Body of pancreas (tissue), 4 donors: ENCODE measurements around the gene PILRA. TPM values are rescaled to one million over a fixed set of nuclear protein-coding genes. Genes with fewer than 3 reads are reported as not detected.
"Not testable (repeated sequence)": the region's sequence is repeated elsewhere in the genome, so short reads cannot be mapped to it uniquely, and the experiment has no call there.

Experiments
- ATAC-seq: fragments of 150-250 bp; one replicate; pipeline ENCODE4 v1.9.1; 2016
- DNase-seq, 4 donors: peaks; one replicate each; pipeline ENCODE4 v3.0.0-alpha.2; 2019
- H3K27ac ChIP-seq, 4 donors: fragments of 200-600 bp; sonication (generic); 1 replicate in 3 of 4; 2 replicates in 1 of 4; pipeline versions ENCODE4 v1.5.1 to v1.6.1; 2016 to 2019; ENCODE audit warnings: mild to moderate bottlenecking in 1 of 4, mixed read lengths in 1 of 4, moderate library complexity in 1 of 4
- H3K27me3 ChIP-seq, 2 donors: fragments of 200-600 bp; sonication (generic); one replicate each; pipeline ENCODE4 v1.6.0; 2016; ENCODE audit warnings: mild to moderate bottlenecking in 1 of 2
- H3K36me3 ChIP-seq, 2 donors: fragments of 200-600 bp; sonication (generic); replicated peaks in 1 of 2; 2 replicates each; pipeline ENCODE4 v1.5.1; 2016; ENCODE audit warnings: low read depth in 2 of 2; ENCODE audit not compliant: insufficient read depth in 1 of 2
- H3K4me1 ChIP-seq: fragments of 200-600 bp; sonication (generic); one replicate; pipeline ENCODE4 v1.6.0; 2016
- H3K4me3 ChIP-seq, 2 donors: fragments of 200-600 bp; sonication (generic); 1 replicate in 1 of 2; 2 replicates in 1 of 2; pipeline ENCODE4 v1.5.1; 2016 to 2019
- H3K9me3 ChIP-seq, 3 donors: fragments of 200-600 bp; sonication (generic); 1 replicate in 2 of 3; 2 replicates in 1 of 3; pipeline ENCODE4 v1.5.1; 2016
- CTCF ChIP-seq, 7 experiments: fragments of 450-650 bp in 4 of 7; fragments of 200-600 bp in 3 of 7; sonication (generic) in 3 of 7; IDR thresholded peaks; one replicate each; pipeline ENCODE4 v1.5.1; 2016 to 2019; ENCODE audit warnings: antibody characterized with exemption in 7 of 7
- POLR2A ChIP-seq, 3 donors: fragments of 450-650 bp; IDR thresholded peaks; one replicate each; pipeline ENCODE4 v1.6.1; 2016; ENCODE audit warnings: antibody characterized with exemption in 3 of 3, mild to moderate bottlenecking in 2 of 3
- WGBS, 2 donors: methylation state at CpG; one replicate each; pipeline ENCODE4 v1.1.5; 2017; 5-methylcytosine and 5-hydroxymethylcytosine counted together
- intact Hi-C: fragments of 100-400 bp; cut with DNase I; formaldehyde crosslinking; loops from one replicate; pipeline ENCODE4 v1.15.1; 2023
- total RNA-seq, 2 donors: library from RNA; depleted of rRNA; stranded (reverse); fragments of >200 nt; gene quantifications; one replicate each; pipeline ENCODE4 v1.1.0, GENCODE V29; 2016

Gene PILRA
- total RNA-seq, 2 donors from 2014 or later, result 7.0 TPM; not detected in 1

GRCh38 chr7:100370303-100370702, 3.0 kb upstream of the PILRA start:
- Histone ChIP-seq H3K9me3 (no peaks in the 10 kb centered on the region), H3K4me3 (no peak overlapping the region), H3K4me1 (no peaks in the 10 kb centered on the region), H3K27ac (no peak overlapping the region), H3K27me3 (no peaks in the 10 kb centered on the region), H3K36me3 (no peaks in the 10 kb centered on the region)
- intact Hi-C loops, result no loop called here
- WGBS, 2 donors, result 36 to 43% methylated on average over 4 of the region's 4 CpGs
- DNase-seq, result no peak
- TF ChIP-seq POLR2A (IDR thresholded peaks at IDR 0.05) (no peak), CTCF (IDR thresholded peaks at IDR 0.05) (no peak)
- no peak for ATAC-seq

GRCh38 chr7:100370746-100371145, 2.5 kb upstream of the PILRA start:
- TF ChIP-seq POLR2A (IDR thresholded peaks at IDR 0.05), result no peak
- no peak for TF ChIP-seq CTCF (IDR thresholded peaks at IDR 0.05)
- no peak for ATAC-seq
- intact Hi-C loops, result no loop called here
- WGBS, 2 donors, result 75 to 86% methylated on average over 6 of the region's 6 CpGs
- no peak overlapping the region for H3K27ac ChIP-seq
- no peak for DNase-seq
- no peaks in the 10 kb centered on the region for H3K9me3 ChIP-seq
- H3K27me3 ChIP-seq, result no peaks in the 10 kb centered on the region
- no peaks in the 10 kb centered on the region for H3K36me3 ChIP-seq
- H3K4me1 ChIP-seq, result no peaks in the 10 kb centered on the region
- no peak overlapping the region for H3K4me3 ChIP-seq

DNA sequence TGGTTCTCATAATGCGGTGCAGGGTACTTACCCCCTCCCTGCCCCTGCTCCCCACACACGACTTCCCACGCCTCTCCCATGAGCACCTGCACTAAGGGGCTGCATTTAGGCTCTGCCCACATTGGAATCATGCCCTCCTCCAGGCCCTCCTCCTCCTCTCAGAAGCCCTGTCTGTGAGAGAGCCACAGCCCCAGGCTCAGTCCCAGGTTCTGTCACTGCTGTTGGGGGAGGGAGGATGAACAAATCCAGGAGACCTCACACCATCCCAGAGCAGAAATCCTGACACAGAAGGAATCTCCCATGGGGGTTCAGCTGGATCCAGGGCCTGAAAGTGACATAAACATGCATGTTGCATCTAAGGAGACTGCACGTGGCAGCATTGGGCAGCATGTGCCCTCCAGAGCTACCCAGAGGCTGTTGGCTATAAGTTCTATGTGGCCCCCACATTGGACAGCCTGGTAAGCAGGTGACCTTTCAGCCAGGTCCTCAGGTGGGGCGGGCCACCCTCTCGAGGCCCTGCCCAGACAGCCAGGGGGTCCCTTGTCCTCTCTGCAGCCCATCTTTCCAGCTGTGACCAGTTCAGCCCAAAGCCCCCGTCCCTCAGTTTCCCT, 1.6 kb upstream of the PILRA start:
- DNase-seq, result no peak
- H3K27ac ChIP-seq, result no peak overlapping the region

DNA sequence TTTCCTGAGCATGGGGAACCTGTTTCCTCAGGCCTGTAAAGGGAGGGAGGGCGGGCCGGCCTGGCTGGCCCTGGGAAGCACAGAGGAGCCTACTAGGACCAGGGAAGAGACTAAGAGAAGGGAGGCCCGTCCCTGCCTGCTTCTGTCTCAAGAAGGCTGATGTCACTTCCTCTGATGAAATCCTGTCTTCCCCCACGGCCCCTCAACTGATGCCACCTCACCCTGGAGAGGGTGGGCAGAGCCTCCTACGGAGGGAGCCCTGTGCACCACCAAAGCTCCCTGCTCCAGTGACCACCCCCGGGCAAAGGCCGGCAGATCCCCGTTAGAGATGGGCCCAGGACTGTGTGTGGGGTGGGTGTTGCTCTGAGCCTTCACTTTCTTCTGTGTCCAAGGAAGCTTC, 1.0 kb upstream of the PILRA start:
- 37 to 43% methylated on average over 4 to 8 of the region's 8 CpGs for WGBS, 2 donors
- peak in 1 of 4 donors; percentile 60 for DNase-seq
- TF ChIP-seq POLR2A (IDR thresholded peaks at IDR 0.05) (no peak), CTCF (IDR thresholded peaks at IDR 0.05) (no peak)
- Histone ChIP-seq H3K36me3 (no peaks in the 10 kb centered on the region), H3K4me3 (no peak overlapping the region), H3K9me3 (no peaks in the 10 kb centered on the region), H3K27ac (peak overlapping the region in 1 of 4 donors; percentile 61), H3K4me1 (no peaks in the 10 kb centered on the region), H3K27me3 (no peaks in the 10 kb centered on the region)
- no peak for ATAC-seq
- intact Hi-C loops, result no loop called here

More for the DNA sequence above, 1.6 kb upstream of the PILRA start:
- Histone ChIP-seq H3K36me3 (no peaks in the 10 kb centered on the region), H3K4me3 (no peak overlapping the region), H3K9me3 (no peaks in the 10 kb centered on the region), H3K4me1 (no peaks in the 10 kb centered on the region), H3K27me3 (no peaks in the 10 kb centered on the region)
- intact Hi-C loops, result no loop called here
- 63 to 77% methylated on average over 3 to 7 of the region's 7 CpGs for WGBS, 2 donors
- TF ChIP-seq POLR2A (IDR thresholded peaks at IDR 0.05), result no peak
- ATAC-seq, result no peak

DNA sequence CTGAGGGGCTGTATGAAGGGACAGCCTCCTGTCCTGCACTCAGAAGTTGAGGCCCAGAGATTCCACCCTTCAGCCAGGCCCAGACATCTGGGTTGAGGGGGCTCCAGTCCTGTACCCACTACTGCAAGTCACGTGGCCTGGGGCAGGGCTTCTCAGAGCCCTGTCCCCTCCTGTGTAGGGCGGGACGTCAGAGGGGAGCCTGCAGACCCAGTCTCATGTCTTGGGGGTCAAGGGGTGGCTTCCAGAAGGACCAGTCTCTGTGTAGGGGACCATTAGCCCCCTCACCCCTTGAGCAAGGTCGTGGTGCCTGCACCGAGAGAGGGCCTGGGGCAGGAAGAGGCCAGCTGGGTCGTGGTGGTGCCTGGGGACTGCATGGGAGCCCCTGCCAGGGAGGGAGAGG, 593 bp upstream of the PILRA start:
- H3K9me3 ChIP-seq, result no peaks in the 10 kb centered on the region
- intact Hi-C loops, result no loop called here
- WGBS, 2 donors, result 40 to 58% methylated on average over 2 to 6 of the region's 6 CpGs
- H3K27me3 ChIP-seq, result no peaks in the 10 kb centered on the region
- DNase-seq, result no peak
- TF ChIP-seq CTCF (IDR thresholded peaks at IDR 0.05) (no peak), POLR2A (IDR thresholded peaks at IDR 0.05) (no peak)
- no peak overlapping the region for H3K4me3 ChIP-seq
- no peak for ATAC-seq
- no peaks in the 10 kb centered on the region for H3K4me1 ChIP-seq
- H3K36me3 ChIP-seq, result no peaks in the 10 kb centered on the region
- H3K27ac ChIP-seq, result peak overlapping the region in 1 of 4 donors; percentile 61

DNA sequence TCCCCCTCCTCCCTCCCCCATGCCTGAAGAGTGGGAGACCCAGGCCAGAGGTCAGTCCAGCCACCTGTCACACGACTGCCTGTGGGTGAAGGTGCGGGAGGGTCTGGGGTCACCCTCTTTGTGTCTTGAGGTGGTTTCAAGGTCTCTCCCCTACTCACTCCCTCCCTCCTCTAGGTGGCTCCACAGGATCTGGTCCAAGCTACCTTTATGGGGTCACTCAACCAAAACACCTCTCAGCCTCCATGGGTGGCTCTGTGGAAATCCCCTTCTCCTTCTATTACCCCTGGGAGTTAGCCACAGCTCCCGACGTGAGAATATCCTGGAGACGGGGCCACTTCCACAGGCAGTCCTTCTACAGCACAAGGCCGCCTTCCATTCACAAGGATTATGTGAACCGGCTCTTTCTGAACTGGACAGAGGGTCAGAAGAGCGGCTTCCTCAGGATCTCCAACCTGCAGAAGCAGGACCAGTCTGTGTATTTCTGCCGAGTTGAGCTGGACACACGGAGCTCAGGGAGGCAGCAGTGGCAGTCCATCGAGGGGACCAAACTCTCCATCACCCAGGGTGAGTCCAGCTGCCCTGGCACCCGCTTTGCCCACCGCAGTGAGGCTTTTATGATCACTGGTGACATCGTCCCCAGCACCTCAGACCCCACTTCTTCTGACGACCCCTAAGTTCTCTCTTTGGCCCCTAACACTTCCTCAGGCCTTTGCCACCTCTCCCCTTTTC, 747 bp downstream of the PILRA start:
- intact Hi-C loops, DNase-seq, H3K4me3 ChIP-seq, H3K4me1 ChIP-seq, H3K9me3 ChIP-seq, H3K27me3 ChIP-seq, ATAC-seq, H3K36me3 ChIP-seq: not testable (repeated sequence)
- 60 to 63% methylated on average over 11 to 15 of the region's 15 CpGs for WGBS, 2 donors
- peak overlapping the region in 1 of 4 donors; percentile 61 for H3K27ac ChIP-seq
